ENCODE data around the gene CERK.
"Not testable (repeated sequence)": the region's sequence is repeated elsewhere in the genome, so short reads cannot be mapped to it uniquely, and the experiment has no call there.

Gene CERK

GRCh38 chr22:46657996-46658947, 79.8 kb downstream of the CERK start:
- no peak for DNase-seq

DNA sequence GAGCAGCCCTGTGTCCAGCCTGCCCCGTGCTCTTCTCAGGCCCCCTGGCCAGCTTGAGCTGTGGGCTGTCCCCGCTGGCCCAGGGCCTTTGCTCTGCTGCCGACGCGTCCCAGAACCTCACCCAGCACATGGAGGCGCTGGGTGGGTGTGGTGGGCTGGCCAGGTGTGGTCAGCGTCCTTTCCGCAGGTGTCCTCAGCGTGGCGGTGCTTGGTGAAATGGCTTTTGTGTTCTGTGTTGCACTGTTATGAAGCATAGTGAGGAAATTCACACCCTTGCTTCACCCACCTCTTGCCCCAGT, 80.4 kb downstream of the CERK start:
- DNase-seq, result no peak

- no peak for DNase-seq
Observed at GRCh38 chr22:46656856-46657654, 81.0 kb downstream of the CERK start.

DNA sequence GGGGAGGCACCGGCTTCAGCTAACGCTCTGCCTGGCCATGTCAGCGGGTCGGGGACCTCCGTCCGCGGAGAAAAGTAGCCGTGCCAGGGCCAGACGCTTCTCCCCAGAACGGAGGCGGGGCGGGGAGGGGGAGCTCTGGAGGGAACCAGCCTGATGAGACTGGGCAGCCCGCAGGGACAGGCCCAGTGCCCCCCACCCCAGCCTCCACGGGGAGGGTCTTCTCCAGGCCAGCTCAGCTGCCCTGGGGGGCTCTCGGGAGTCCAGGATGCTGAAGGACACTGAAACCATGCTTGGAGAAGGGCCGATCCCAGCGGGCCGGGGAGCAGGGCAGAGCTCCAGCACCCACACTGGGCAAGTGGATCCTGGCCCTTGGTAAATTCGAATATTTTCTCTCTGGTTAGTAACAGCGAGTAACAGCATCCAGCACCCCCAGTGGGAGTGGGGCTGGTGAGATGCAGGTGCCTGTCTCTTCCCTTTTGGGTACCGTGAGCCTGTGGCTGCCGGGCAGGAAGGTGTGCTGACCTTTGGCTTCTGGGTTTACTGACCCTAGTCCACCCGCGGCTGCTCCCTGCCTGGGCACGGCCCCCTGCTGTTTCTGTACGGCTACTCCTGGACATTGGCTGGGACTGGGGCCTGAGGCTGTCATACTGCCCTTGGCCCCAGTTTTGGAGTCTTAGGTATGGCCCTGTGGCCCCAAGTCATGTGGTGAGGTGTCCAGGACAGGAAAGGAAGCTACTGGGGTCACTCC, 82.0 kb downstream of the CERK start:
- no peak for DNase-seq

- DNase-seq, result no peak
Observed at GRCh38 chr22:46654927-46655595, 83.0 kb downstream of the CERK start.

GRCh38 chr22:46654426-46654825, 83.6 kb downstream of the CERK start:
- DNase-seq, result no peak

DNA sequence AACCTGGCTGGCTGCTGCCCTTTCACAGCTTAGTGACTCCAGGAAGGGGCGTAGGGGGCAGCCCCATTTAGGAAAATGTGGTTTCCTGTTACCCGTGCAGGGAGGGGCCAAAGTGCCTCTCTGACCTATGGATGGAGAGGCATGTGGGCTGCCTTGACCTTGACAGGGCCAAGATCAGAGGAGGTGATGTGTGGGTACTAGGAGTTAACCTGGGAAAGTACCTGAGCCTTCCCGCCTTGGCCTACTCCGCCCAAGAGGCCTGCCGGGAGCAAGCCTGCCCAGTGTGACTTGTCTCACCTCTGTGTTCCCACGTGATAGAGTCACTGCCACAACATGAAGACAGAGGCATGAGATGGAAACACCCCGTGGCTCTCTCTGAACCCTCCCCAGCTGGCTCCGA, 84.5 kb downstream of the CERK start:
- no peak for DNase-seq

- no peak for DNase-seq
Observed at GRCh38 chr22:46652847-46653331, 85.2 kb downstream of the CERK start.

DNA sequence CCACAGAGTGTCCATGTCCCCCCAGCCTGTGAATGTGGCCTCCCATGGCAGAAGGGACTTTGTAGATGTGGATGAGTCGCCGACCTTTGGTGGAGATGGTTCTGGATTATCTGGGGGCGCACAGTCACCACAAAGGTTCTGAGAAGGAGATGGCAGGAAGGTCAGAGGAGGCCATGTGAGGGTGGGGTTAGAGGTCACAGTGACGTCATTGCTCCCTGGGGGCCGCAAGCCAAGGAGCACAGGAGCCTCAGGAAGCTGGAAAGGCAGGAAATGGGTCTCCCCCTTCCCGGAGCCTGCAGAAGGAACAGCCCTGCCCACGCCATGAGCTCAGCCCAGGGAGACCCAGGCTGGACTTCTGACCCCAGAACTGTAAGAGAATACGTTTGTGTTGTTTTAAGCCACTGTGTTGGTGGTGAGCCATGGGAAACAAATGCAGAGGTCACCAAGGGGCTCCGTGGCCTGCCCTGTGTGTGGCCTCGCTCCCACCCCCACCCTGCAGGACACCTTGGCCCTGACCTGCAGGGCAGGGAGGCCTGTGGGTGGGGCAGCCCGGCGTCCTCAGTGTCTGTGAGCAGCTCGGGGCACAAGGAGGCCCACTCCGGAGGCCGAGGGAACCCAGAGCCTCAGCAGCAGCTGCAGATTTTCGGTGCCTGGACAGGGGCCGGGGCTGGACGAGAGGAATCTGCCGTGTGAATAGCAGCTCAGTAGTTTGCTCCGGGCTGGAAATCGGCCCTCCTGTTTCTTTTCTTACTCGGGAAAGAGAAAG, 85.8 kb downstream of the CERK start:
- DNase-seq, result no peak

DNA sequence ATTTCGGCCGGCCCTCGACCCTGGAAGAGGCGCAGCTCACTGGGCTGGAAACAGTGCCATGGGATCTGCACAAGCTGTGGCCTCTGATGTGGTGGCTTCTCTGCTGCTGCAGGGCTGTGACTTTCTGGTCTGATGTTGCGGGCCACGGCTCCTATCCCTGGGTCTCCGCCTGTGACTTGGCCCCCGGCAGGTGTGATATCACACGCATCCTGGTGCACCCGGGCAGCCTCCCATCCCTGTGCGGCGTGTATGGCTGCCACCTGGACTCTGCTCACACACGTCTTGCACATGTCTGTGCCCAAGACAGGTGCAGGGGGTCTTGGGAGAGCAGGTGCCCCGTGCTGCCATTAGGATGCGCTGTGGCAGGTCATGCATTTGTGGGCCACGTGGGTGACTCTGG, 86.7 kb downstream of the CERK start:
- DNase-seq, result no peak

DNA sequence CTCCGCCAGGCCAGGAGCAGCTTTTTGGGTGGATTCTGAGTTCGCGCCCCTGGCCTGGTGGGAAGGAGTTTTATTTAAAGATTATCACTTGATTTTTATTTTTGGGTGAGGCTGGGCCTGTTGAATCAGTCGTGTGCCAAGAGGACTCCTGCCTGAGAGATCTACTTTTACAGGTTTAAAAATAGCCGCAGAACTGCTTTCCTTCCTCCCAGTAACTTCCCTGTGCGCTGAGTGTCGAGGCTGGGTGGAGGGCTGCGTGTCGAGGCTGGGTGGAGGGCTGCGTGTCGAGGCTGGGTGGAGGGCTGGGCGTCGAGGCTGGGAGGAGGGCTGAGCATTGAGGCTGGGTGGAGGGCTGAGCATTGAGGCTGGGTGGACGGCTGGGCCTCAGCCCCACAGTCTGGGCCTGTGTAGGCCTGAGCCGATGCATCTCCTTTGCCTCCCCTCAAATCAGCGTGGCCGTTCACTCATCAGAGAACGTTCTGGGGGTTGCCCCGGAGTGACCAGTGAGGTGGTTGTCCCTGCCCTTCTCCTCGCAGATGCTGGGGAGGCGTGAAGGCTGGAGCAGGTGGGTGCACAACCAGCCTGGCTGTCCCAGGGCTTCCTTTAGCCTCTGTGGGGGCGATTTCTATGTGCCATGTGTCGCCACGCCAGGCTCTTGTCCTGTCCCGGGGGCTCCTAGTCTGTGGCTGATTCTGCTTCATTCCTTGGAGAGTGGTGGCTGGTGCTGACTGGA, 87.8 kb downstream of the CERK start:
- DNase-seq, result no peak

GRCh38 chr22:46649141-46650077, 88.6 kb downstream of the CERK start:
- DNase-seq, result no peak

- not testable (repeated sequence) for DNase-seq
Observed at GRCh38 chr22:46648225-46648820, 89.7 kb downstream of the CERK start.

- no peak for DNase-seq
Observed at GRCh38 chr22:46646531-46647215, 91.4 kb downstream of the CERK start.

- DNase-seq, result not testable (repeated sequence)
Observed at GRCh38 chr22:46642840-46643480, 95.1 kb downstream of the CERK start.

GRCh38 chr22:46641811-46642266, 96.2 kb downstream of the CERK start:
- no peak for DNase-seq

DNA sequence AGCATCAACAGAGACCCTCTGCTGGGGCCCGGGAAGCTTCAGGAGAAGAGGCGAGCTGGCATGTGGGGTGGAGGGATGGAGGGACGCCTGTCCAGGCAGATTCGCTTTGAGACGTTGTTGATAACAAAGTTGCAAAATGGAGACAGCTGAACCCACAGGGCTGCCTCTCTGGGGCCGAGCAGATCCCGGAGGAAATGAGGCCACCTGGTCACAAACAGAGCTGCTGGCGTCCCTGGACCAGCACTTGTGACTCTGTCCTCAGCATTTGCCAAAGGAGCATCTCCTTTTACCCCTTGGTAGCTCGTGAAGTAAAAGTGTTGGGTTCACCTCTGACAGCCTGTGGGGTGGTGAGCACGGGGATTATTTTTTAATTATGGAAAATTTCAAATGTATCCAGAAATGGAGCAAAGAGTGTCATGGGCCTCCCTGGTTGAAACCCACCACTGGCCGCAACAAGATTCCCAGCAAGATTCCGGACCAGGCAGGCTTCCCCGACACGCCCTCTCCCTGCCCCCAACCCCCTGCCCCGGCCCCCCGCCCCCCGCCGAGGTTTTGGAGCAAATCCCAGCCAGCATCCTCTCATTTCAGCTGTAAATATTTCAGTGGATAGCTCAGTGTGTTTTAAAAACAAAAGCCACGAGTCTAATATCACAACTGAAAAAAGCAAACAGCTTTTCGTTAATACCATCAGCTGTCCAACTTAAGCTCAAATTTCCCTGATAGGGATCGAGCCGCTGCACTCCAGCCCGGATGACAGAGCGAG, 97.6 kb downstream of the CERK start:
- DNase-seq, result no peak
